Epidermal melanocyte (primary cell): ENCODE data around the gene CASP5.
"Not testable (repeated sequence)": the region's sequence is repeated elsewhere in the genome, so short reads cannot be mapped to it uniquely, and the experiment has no call there.

Experiments used
- DNase-seq: peaks from one replicate; pipeline ENCODE4 v3.0.0; 2011; ENCODE audit warnings: low spot score; ENCODE audit not compliant: insufficient read length

CASP5 gene

DNA sequence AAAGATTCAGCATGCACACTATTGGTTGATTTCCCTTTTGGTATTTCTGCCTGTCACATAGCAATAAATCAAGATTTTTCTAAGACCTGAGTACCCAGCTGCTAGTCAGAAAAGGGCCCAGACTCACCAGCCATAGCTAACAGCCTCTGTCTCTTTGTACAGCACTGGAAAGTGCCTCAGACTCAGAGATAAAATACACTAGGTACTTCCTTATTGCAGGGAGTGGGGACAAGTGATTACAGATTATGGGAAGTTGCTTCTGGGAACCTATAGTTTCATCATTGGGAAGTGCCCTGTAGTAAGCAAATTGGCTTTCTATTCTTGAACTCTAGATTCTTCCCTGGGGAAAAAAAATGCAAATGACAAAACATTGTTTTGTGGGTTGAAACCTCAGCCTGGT, at the start of gene CASP5:
TSS of gene CASP5 (minus strand) at position 166 of the 400 bp plus-strand sequence. CDS start at position 134, 32 bp downstream.
- no peak for DNase-seq

DNA sequence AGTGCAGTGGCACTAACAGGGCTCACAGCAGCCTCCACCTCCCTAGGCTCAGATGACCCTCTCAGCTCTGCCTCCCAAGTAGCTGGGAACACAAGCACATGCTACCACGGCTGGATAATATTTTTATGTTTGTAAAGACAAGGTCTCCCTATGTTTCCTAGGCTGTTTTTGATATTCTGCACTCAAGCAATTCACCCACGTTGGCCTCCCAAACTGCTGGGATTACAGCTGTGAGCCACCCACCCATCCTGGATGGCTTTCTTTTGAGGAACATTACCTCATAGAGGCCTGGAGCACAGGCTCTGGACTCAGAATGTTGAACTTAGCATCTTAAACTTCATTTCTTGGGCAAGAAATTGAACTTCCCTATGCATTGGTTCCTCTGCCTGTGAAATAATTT, 49.1 kb upstream of the CASP5 start:
- DNase-seq = not testable (repeated sequence)

- no peak for DNase-seq
Observed at GRCh38 chr11:105071089-105071732, 48.2 kb upstream of the CASP5 start.

DNA sequence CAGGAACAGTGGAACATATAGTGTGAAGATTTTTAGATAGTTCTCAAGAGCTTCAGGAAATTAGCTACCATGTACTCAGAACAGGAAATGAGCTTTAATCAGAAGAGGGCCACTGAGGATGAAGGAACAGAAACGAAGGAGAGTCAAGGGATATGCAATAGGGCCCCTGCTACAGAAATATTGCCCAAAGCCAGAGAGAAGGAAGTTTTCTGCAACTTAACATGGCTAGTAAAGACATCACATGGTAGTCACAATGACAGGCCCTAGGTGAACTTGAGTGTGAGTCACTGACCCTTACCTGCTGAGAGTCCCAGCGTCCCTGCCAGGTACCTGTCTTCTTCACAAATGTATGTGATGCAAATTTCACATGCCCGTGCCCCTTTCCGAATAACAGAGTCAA, 47.3 kb upstream of the CASP5 start:
- no peak for DNase-seq

- DNase-seq = not testable (repeated sequence)
Observed at GRCh38 chr11:105069749-105070148, 46.8 kb upstream of the CASP5 start.

DNA sequence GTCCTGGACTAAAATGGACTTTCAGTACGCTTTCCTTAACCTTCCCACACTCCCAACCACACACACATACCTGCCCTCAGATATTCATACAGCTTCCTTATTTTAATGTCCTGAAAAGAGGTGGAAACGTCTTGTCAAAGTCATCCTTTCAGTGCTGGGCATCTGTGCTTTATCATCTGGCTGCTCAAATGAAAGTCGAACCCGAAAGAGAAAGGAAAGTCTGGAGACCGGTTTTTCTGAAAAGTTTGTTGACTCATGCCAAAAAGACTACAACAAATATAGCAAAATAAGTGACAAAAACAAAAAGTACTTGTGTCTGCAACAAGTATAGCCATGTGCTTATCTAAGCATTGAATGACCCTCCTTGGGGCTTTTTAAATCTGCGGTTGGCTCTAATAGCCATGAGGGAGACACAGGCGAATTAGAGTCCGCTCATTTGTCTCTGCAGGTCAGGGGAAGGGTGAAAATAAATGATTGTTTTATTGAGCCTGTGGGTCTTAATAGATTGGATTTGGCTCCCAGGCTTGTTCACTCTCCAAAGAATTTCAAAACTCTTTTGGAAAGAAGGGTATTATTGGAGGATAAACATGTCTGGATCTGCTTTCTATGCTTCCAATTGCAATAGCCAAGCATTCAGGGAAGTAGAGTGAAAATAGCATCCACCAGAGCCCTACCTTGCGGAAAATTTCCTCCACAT, 40.4 kb upstream of the CASP5 start:
- not testable (repeated sequence) for DNase-seq

DNA sequence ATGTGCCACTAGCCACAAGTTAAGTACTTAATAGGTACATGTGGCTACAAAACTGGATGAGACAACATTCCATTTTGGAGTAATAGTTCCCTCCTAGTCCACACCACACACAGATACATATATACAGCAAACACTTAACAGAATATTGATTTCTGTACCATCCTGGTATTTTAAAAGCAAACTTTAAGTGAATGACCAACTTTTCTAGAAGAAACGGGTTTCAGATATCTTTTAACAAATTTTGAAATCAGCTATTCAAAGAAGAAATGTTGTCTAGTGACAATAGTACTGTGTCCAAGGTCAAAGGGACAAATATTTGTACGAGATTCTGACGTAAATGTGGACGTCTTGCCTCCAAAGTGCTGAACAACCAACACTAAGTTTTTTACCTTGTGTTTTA, 34.5 kb upstream of the CASP5 start:
- DNase-seq = no peak

DNA sequence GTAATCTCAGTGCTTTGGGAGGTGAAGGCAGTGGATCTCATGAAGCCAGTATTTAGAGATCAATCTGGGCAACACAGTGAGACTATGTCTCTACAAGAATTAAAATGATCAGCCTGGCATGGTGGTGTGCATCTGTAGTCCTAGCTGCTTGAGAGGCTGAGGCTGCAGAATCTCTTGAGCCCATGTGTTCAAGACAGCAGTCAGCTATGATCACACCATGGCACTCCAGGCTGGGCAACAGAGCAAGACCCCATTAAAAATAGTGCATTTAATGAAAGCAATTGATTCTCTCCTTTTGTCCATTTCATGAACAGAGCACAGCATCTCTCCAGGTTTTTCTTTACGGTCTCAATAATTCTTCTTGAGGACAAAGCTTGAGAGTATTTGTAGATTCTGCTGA, 33.5 kb upstream of the CASP5 start:
- DNase-seq = no peak

DNA sequence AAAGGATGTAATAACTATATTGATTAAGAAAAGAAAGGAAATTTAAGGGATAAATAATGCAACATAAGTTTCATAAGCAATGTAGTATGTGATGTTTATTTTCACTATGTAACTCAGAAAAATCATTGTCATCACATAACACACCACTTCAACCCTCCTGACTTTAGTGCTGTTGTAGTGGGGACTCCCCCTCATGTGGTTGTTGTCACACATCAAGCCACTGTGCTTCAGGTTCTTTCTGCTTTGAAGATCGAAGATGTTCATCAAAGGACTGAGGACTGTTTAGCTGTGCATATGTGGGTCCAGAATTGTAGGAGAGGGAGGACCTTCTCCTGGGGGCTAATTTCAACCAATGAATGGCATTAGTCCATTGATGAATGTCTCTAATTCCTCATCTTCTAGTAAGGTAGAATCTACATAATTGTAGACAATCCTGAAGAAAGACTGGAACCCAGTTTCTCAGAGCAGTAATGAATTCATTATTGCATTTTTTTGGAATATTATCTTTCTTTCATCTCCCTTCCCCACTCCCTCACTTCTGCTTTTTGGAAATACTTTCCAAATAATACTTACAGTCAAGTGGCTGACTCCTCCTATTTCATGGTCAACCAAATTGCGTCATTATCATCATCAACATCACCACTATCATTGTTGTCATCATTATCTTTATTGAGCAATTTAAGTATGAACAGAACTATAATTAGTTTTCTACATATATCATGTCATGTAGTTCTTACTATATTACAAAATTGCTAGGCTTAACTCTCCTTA, 31.9 kb upstream of the CASP5 start:
- DNase-seq = no peak

DNA sequence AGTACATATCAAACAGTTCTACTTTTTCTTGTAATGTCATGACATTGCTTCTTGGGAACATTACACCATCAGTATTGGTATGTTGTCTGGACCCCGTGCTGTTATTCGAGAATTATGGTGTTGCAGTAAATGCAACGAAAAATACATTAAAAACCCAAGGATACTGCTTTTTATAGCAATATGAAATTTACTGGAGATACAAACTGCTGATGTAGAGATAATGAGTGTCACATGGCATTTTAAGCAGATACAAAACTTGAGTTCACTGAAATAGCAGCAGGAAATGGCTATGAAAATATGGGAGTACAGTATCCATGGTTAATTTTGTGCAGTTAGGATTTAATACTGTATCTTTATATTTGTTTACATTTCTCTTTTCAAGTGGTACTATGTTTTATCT, 29.5 kb upstream of the CASP5 start:
- no peak for DNase-seq

DNA sequence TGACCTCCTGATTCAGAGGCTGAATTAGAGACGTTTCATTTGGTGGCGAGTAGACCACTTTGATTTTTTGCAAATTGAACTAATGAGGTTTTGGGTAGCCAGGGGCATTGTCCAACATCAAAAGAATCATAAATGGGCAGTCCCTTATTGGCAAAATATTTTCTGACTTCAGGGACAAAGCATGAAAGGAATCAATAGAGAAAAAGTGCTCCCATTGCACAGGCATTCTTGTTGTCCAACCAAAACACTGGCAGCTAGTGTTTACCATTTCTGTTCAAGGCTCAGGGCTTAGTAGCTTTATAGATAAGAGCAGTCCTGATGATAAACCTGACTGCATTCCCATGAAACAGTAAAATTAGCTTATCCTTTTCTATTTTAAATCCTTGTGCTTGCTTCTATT, 28.6 kb upstream of the CASP5 start:
- no peak for DNase-seq

- DNase-seq = no peak
Observed at GRCh38 chr11:105049481-105049880, 26.5 kb upstream of the CASP5 start.

- peak; percentile 69 for DNase-seq
Observed at GRCh38 chr11:105046898-105047579, 24.1 kb upstream of the CASP5 start.

GRCh38 chr11:105045676-105046296, 22.8 kb upstream of the CASP5 start:
- no peak for DNase-seq

- DNase-seq = not testable (repeated sequence)
Observed at GRCh38 chr11:105044557-105045524, 21.9 kb upstream of the CASP5 start, which contains the start of gene CARD16. CARD16 (minus strand) TSS chr11:105045335; CDS start chr11:105045297, 38 bp downstream.

- DNase-seq = no peak
Observed at GRCh38 chr11:105042178-105042577, 19.2 kb upstream of the CASP5 start.

- no peak for DNase-seq
Observed at GRCh38 chr11:105040703-105041102, 17.7 kb upstream of the CASP5 start.

DNA sequence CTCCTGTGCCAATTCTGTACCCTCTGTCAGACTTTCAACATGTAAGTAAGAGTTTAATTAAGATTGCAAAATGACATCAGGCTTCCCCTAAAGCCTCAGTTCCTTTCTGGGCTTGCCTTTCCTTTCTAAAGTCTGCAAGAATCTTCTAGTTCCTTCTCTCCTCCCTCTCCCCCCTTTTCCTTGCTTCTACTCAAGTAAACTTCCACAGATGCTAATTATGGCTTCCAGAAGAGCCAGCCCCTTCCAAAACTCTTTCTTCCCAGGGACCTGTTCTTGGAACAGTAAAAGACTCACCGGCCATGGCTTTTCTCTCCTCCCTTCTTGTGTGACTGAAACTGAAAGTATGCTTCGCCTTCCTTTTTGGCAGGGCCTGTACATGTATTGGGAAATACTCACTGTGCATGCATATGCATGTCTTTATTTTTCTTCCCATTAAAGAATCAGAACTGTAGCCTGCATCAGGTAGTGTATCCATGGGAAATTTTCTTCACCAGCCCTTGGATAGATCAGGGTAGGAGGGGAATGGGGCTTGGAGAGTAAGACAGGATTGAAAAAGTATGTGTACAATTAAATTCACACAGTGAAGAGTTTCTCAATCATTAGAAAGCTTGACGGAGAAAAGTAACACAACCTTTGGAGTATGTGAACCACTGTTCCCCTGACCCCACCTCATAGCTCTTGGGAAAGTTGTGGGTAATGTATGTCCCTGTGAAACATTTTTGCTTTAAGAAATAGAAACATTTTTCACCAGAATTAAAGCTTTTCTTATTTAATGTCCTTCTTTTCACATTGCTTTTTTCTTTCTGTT, 12.0 kb upstream of the CASP5 start, which contains the start of gene CASP1:
TSS of gene CASP1 (minus strand) at position 332 of the 808 bp plus-strand sequence. CDS start at position 301, 31 bp downstream.
- DNase-seq = peak; percentile 21

- not testable (repeated sequence) for DNase-seq
Observed at GRCh38 chr11:105034388-105034787, 11.4 kb upstream of the CASP5 start.
